Fibroblast of lung (primary cell): ENCODE measurements around the gene CXCR3.

Source experiments
- CTCF ChIP-seq, 2 donors: IDR thresholded peaks in 1 of 2; conservative IDR thresholded peaks in 1 of 2; 1 replicate in 1 of 2; 2 replicates in 1 of 2; pipeline ENCODE4 v1.5.1; 2011 to 2012; ENCODE audit warnings: low read length in 2 of 2, control low read depth in 1 of 2, inconsistent platforms in 1 of 2, low read depth in 1 of 2, mild to moderate bottlenecking in 1 of 2
- EZH2 ChIP-seq: IDR thresholded peaks from 2 replicates; pipeline ENCODE4 v1.5.1; 2012; ENCODE audit warnings: low read length, control low read depth, mild to moderate bottlenecking; ENCODE audit errors: missing control alignments

GRCh38 chrX:71667328-71668247 is 49.3 kb upstream of the CXCR3 start, which contains the start of gene LOC101059915:
- no peak for TF ChIP-seq CTCF (conservative IDR thresholded peaks at IDR 0.05 in 1 of 2, IDR thresholded peaks at IDR 0.05 in 1 of 2; ENCODE audit: low read depth in 1 of 2, low read length in 2 of 2)
- TF ChIP-seq EZH2, result no peak
